GM18519 (cell line): ENCODE data around the gene HEXIM2.

Experiments
- ATAC-seq: cut with Tn5 transposase; IDR thresholded peaks from one replicate; pipeline ENCODE4 v1.9.1; 2021; ENCODE audit warnings: mild to moderate bottlenecking, moderate library complexity; ENCODE audit not compliant: unreplicated experiment, low FRiP score

Gene HEXIM2

GRCh38 chr17:45162025-45162687 lies 481 bp downstream of the HEXIM2 start:
- ATAC-seq, result no peak

GRCh38 chr17:45164734-45165269 lies 3.1 kb downstream of the HEXIM2 start:
- no peak for ATAC-seq

- no peak for ATAC-seq
Measured at GRCh38 chr17:45168991-45169752, 7.5 kb downstream of the HEXIM2 start.

- no peak for ATAC-seq
Measured at GRCh38 chr17:45170280-45170930, 8.7 kb downstream of the HEXIM2 start.

- ATAC-seq, result no peak
Measured at GRCh38 chr17:45170931-45171337, 9.3 kb downstream of the HEXIM2 start.

GRCh38 chr17:45171338-45172231 lies 9.9 kb downstream of the HEXIM2 start:
- no peak for ATAC-seq

- ATAC-seq, result no peak
Measured at GRCh38 chr17:45172232-45172540, 10.5 kb downstream of the HEXIM2 start.

- ATAC-seq, result no peak
Measured at GRCh38 chr17:45172541-45173286, 11.0 kb downstream of the HEXIM2 start.

- ATAC-seq, result no peak
Measured at GRCh38 chr17:45175759-45176115, 14.1 kb downstream of the HEXIM2 start.

- ATAC-seq, result no peak
Measured at GRCh38 chr17:45177563-45177962, 15.9 kb downstream of the HEXIM2 start.

GRCh38 chr17:45184144-45184543 lies 22.5 kb downstream of the HEXIM2 start:
- ATAC-seq, result no peak

GRCh38 chr17:45186801-45187354 lies 25.2 kb downstream of the HEXIM2 start:
- no peak for ATAC-seq

GRCh38 chr17:45189009-45189408 lies 27.3 kb downstream of the HEXIM2 start:
- ATAC-seq, result no peak

- no peak for ATAC-seq
Measured at GRCh38 chr17:45190503-45191255, 29.0 kb downstream of the HEXIM2 start.

- ATAC-seq, result no peak
Measured at GRCh38 chr17:45195424-45195823, 33.7 kb downstream of the HEXIM2 start.

GRCh38 chr17:45197108-45197507 lies 35.4 kb downstream of the HEXIM2 start:
- no peak for ATAC-seq

GRCh38 chr17:45197555-45198334 lies 36.1 kb downstream of the HEXIM2 start:
- ATAC-seq, result no peak

GRCh38 chr17:45200701-45201100 lies 39.0 kb downstream of the HEXIM2 start:
- no peak for ATAC-seq
